ENCODE results near the gene TRIO. TPM values are rescaled to one million over a fixed set of nuclear protein-coding genes. Genes with fewer than 3 reads are reported as not detected.

The TRIO gene
- total and polyA plus RNA-seq, 2 donors = 35.8 to 233 TPM

GRCh38 chr5:14221732-14222131, 78.6 kb downstream of the TRIO start:
- H3K36me3 ChIP-seq (ENCODE audit: insufficient read depth) = no peaks in the 10 kb centered on the region
- WGBS = 84% methylated on average over 6 of the region's 6 CpGs
- no peak for DNase-seq (ENCODE audit: extremely low spot score)
- peaks cover 2% of the 10 kb centered on the region for H3K4me1 ChIP-seq (ENCODE audit: insufficient read depth)
- H3K4me3 ChIP-seq (ENCODE audit: low read depth, low read length) = no peak overlapping the region
- H3K27ac ChIP-seq (ENCODE audit: low read depth) = no peak overlapping the region

DNA sequence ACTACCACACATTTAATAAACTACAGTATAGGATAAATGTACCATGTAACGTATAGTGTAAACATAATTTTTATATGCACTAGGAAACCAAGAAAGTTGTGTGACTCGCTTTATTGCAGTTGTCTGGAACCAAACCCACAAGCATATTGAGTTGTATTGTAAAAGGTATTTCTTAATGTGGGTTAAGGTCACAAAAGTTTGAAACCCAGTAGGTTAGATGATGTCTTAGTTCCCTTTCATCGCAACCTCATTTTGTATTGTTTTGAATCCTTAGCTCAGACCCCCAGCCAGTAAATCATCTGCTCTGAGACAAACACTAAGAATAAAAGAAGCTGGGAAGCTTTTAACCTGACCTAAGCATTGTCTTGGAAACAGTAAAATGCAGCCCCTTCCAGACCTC, 79.1 kb downstream of the TRIO start:
- Histone ChIP-seq H3K36me3 (ENCODE audit: insufficient read depth) (no peaks in the 10 kb centered on the region), H3K4me1 (ENCODE audit: insufficient read depth) (peaks cover 2% of the 10 kb centered on the region), H3K27ac (ENCODE audit: low read depth) (no peak overlapping the region), H3K4me3 (ENCODE audit: low read depth, low read length) (no peak overlapping the region)
- no peak for DNase-seq (ENCODE audit: extremely low spot score)
- 98% methylated on average over 3 of the region's 3 CpGs for WGBS

DNA sequence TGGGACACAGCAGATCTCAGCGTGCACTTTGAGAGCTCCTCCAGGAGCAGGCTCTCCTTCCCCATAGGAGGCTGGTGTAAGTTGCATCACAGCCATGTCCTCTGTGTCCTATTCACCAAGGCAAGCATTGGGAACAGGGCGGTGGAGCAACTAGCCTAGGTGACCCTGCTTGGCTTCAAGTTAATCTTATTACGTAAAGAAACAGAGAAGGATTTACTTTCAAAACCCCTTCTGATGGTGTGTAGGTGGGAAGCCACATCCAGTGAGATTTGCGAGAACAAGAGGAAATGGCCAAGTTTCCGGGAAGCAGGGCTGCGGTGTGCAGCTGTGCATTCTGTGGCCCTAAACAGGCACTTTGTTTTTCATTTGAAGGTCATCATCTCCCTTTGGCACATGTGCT, 80.2 kb downstream of the TRIO start:
- H3K4me3 ChIP-seq (ENCODE audit: low read depth, low read length) = no peak overlapping the region
- H3K4me1 ChIP-seq (ENCODE audit: insufficient read depth) = peaks cover 2% of the 10 kb centered on the region
- no peaks in the 10 kb centered on the region for H3K36me3 ChIP-seq (ENCODE audit: insufficient read depth)
- no peak overlapping the region for H3K27ac ChIP-seq (ENCODE audit: low read depth)
- DNase-seq (ENCODE audit: extremely low spot score) = no peak
- WGBS = 82% methylated on average over 6 of the region's 6 CpGs

- no peaks in the 10 kb centered on the region for H3K4me1 ChIP-seq (ENCODE audit: insufficient read depth)
- H3K4me3 ChIP-seq (ENCODE audit: low read depth, low read length) = no peak overlapping the region
- 90% methylated on average over 3 of the region's 3 CpGs for WGBS
- H3K36me3 ChIP-seq (ENCODE audit: insufficient read depth) = no peaks in the 10 kb centered on the region
- no peak overlapping the region for H3K27ac ChIP-seq (ENCODE audit: low read depth)
- no peak for DNase-seq (ENCODE audit: extremely low spot score)
Measured at GRCh38 chr5:14225173-14225834, 82.2 kb downstream of the TRIO start.

DNA sequence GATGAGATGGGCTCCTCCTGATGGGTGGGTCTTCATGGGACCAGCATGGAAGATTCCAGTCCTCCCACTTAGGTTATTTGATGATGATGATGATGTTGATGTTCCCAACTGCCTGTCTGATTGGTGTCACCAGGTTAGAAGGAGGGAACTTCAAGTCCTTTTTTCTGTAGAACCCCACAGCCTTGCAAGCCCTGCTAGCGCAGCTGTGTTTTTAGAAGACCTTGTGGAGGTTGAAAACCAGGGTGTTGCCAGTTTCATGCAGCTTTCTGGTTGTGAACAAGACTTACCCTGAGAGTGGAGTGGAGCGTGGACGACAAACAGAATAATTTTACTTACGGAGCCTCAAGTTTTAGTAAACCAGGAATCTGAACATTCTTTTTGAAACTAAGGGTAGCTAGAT, 83.0 kb downstream of the TRIO start:
- H3K36me3 ChIP-seq (ENCODE audit: insufficient read depth) = no peaks in the 10 kb centered on the region
- H3K4me1 ChIP-seq (ENCODE audit: insufficient read depth) = no peaks in the 10 kb centered on the region
- DNase-seq (ENCODE audit: extremely low spot score) = no peak
- H3K4me3 ChIP-seq (ENCODE audit: low read depth, low read length) = no peak overlapping the region
- WGBS = 99% methylated on average over 4 of the region's 4 CpGs
- H3K27ac ChIP-seq (ENCODE audit: low read depth) = no peak overlapping the region

GRCh38 chr5:14226554-14226953, 83.4 kb downstream of the TRIO start:
- Histone ChIP-seq H3K4me1 (ENCODE audit: insufficient read depth) (no peaks in the 10 kb centered on the region), H3K36me3 (ENCODE audit: insufficient read depth) (no peaks in the 10 kb centered on the region), H3K27ac (ENCODE audit: low read depth) (no peak overlapping the region), H3K4me3 (ENCODE audit: low read depth, low read length) (no peak overlapping the region)
- no peak for DNase-seq (ENCODE audit: extremely low spot score)
- WGBS = 81% methylated on average over 6 of the region's 6 CpGs

- no peaks in the 10 kb centered on the region for H3K4me1 ChIP-seq (ENCODE audit: insufficient read depth)
- H3K4me3 ChIP-seq (ENCODE audit: low read depth, low read length) = no peak overlapping the region
- H3K27ac ChIP-seq (ENCODE audit: low read depth) = no peak overlapping the region
- H3K36me3 ChIP-seq (ENCODE audit: insufficient read depth) = no peaks in the 10 kb centered on the region
- WGBS = 76% methylated on average over 8 of the region's 8 CpGs
- DNase-seq (ENCODE audit: extremely low spot score) = no peak
Measured at GRCh38 chr5:14226992-14227391, 83.8 kb downstream of the TRIO start.

GRCh38 chr5:14227513-14227912, 84.4 kb downstream of the TRIO start:
- no peaks in the 10 kb centered on the region for H3K36me3 ChIP-seq (ENCODE audit: insufficient read depth)
- H3K4me3 ChIP-seq (ENCODE audit: low read depth, low read length) = no peak overlapping the region
- H3K4me1 ChIP-seq (ENCODE audit: insufficient read depth) = no peaks in the 10 kb centered on the region
- 43% methylated on average over 3 of the region's 3 CpGs for WGBS
- DNase-seq (ENCODE audit: extremely low spot score) = no peak
- H3K27ac ChIP-seq (ENCODE audit: low read depth) = no peak overlapping the region

GRCh38 chr5:14228219-14228618, 85.1 kb downstream of the TRIO start:
- 86% methylated on average over 6 of the region's 6 CpGs for WGBS
- no peak overlapping the region for H3K27ac ChIP-seq (ENCODE audit: low read depth)
- no peak for DNase-seq (ENCODE audit: extremely low spot score)
- no peaks in the 10 kb centered on the region for H3K4me1 ChIP-seq (ENCODE audit: insufficient read depth)
- no peak overlapping the region for H3K4me3 ChIP-seq (ENCODE audit: low read depth, low read length)
- no peaks in the 10 kb centered on the region for H3K36me3 ChIP-seq (ENCODE audit: insufficient read depth)

- no peaks in the 10 kb centered on the region for H3K36me3 ChIP-seq (ENCODE audit: insufficient read depth)
- DNase-seq (ENCODE audit: extremely low spot score) = no peak
- no peak overlapping the region for H3K27ac ChIP-seq (ENCODE audit: low read depth)
- WGBS = 95% methylated on average over 1 of the region's 1 CpG
- H3K4me1 ChIP-seq (ENCODE audit: insufficient read depth) = no peaks in the 10 kb centered on the region
- no peak overlapping the region for H3K4me3 ChIP-seq (ENCODE audit: low read depth, low read length)
Measured at GRCh38 chr5:14229181-14229580, 86.0 kb downstream of the TRIO start.

DNA sequence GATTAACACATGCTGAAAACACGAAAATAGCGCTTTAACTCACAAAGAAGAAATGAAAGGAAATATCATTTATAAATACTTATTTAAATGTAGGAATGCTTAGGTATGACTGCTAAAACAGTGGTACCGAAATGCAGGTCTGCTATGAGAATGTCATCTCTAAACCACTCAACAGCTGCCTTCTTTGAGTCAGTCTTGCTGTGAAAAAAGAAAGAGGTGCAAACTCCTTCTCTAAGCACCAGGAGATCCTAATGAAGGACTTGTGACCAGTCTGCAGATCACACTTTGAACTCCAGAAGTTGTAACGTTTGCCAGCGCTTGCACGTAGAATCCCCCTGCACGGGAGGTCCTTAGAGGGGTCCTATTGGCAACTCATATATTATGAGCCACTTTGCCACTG, 86.6 kb downstream of the TRIO start:
- Histone ChIP-seq H3K4me3 (ENCODE audit: low read depth, low read length) (no peak overlapping the region), H3K4me1 (ENCODE audit: insufficient read depth) (no peaks in the 10 kb centered on the region), H3K27ac (ENCODE audit: low read depth) (no peak overlapping the region), H3K36me3 (ENCODE audit: insufficient read depth) (no peaks in the 10 kb centered on the region)
- WGBS = 88% methylated on average over 7 of the region's 7 CpGs
- no peak for DNase-seq (ENCODE audit: extremely low spot score)

DNA sequence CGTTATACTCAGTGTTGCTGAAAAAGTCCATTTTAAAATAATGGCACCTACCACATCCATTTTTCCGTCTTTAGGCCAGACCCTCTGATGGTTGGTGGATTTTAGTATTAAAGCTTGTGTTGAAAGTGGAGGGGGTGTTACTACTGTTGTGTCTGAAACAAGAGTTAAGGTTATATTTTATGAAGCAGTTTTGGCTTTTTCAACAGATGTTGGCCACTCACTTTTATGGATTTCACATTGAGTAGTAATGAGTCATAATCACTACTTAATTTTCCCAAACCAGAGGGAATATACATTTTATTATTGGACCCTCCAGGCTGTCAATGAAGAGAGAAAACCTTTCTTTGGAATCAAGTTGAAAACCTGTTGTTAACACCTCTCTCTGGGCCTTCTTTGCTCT, 88.0 kb downstream of the TRIO start:
- Histone ChIP-seq H3K27ac (ENCODE audit: low read depth) (no peak overlapping the region), H3K4me3 (ENCODE audit: low read depth, low read length) (no peak overlapping the region), H3K36me3 (ENCODE audit: insufficient read depth) (no peaks in the 10 kb centered on the region), H3K4me1 (ENCODE audit: insufficient read depth) (no peaks in the 10 kb centered on the region)
- 95% methylated on average over 2 of the region's 2 CpGs for WGBS
- no peak for DNase-seq (ENCODE audit: extremely low spot score)

- DNase-seq (ENCODE audit: extremely low spot score) = no peak
- Histone ChIP-seq H3K27ac (ENCODE audit: low read depth) (no peak overlapping the region), H3K4me3 (ENCODE audit: low read depth, low read length) (no peak overlapping the region), H3K4me1 (ENCODE audit: insufficient read depth) (no peaks in the 10 kb centered on the region), H3K36me3 (ENCODE audit: insufficient read depth) (no peaks in the 10 kb centered on the region)
- WGBS = 79% methylated on average over 4 of the region's 4 CpGs
Measured at GRCh38 chr5:14231890-14232289, 88.7 kb downstream of the TRIO start.

- Histone ChIP-seq H3K27ac (ENCODE audit: low read depth) (no peak overlapping the region), H3K4me1 (ENCODE audit: insufficient read depth) (no peaks in the 10 kb centered on the region)
- 94% methylated on average over 3 of the region's 3 CpGs for WGBS
Measured at GRCh38 chr5:14234204-14234603, 91.1 kb downstream of the TRIO start.

DNA sequence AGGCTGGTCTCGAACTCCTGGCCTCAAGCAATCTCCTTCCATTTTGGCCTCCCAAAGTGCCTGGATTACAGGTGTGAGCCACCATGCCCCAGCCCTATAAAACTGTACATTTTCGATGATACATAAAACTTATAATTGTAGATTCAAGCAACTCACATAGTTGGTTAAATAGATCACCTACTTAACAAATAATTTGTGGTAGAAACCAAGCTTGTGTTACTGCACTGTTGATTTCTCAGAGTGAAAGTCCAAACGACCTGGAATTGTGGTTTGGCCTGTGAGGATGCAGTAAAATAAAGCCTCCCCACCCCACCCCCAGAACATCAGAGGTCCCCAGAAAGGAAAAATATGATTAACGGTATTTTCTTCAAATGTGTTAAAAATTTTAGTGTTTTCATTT, 92.7 kb downstream of the TRIO start:
- Histone ChIP-seq H3K27ac (ENCODE audit: low read depth) (no peak overlapping the region), H3K4me1 (ENCODE audit: insufficient read depth) (no peaks in the 10 kb centered on the region), H3K36me3 (ENCODE audit: insufficient read depth) (no peaks in the 10 kb centered on the region), H3K4me3 (ENCODE audit: low read depth, low read length) (no peak overlapping the region)
- 76% methylated on average over 4 of the region's 4 CpGs for WGBS
- no peak for DNase-seq (ENCODE audit: extremely low spot score)

More at GRCh38 chr5:14234204-14234603, 91.1 kb downstream of the TRIO start:
- H3K36me3 ChIP-seq (ENCODE audit: insufficient read depth) = no peaks in the 10 kb centered on the region
- H3K4me3 ChIP-seq (ENCODE audit: low read depth, low read length) = no peak overlapping the region
- no peak for DNase-seq (ENCODE audit: extremely low spot score)

Data from urinary bladder (tissue), 4 donors.